ENCODE results near the gene SF3A1. TPM values are rescaled to one million over a fixed set of nuclear protein-coding genes. Genes with fewer than 3 reads are reported as not detected.
A peak's percentile ranks its signal among the peaks of the same experiment; 100 is the strongest.

Gene SF3A1
- total RNA-seq, 2 experiments from 2014 or later = 335 to 388 TPM

DNA sequence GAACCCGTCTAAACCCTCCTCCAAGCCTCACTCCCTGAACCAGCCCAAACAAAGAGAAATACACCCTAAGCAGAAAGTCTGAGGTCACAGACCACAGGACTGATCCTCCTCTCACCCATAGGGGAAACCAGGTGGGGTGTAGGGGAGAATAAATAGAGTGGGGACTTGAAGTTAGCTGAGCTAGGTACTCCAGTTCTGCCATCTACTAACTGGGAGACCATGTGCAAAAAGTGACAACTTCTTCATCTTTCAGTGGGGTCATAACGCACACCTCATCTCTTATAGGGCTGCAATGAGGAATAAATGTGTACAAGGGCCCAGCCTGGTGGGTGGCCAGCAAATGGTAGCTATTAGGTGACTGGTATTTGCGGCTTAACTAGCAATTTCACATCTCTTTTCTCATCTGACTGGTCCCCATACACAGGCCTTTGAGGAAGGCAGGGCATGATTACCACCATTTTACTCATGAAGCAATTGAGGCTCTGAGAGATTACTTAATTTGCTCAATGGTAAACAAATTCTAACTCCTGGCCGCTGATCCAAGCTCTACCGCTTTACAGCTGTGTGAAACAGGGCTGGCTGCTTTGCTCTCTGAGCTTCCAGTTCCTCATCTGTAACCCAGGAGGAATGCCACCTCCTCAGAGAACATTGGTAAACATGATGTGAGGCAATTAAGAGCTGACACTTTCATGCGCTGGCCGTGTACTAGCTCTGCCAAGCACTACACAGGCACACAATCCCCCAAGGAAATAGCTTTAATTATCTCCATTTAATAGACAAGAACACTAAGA, 46.5 kb downstream of the SF3A1 start:
- TF ChIP-seq, protein P1, sequence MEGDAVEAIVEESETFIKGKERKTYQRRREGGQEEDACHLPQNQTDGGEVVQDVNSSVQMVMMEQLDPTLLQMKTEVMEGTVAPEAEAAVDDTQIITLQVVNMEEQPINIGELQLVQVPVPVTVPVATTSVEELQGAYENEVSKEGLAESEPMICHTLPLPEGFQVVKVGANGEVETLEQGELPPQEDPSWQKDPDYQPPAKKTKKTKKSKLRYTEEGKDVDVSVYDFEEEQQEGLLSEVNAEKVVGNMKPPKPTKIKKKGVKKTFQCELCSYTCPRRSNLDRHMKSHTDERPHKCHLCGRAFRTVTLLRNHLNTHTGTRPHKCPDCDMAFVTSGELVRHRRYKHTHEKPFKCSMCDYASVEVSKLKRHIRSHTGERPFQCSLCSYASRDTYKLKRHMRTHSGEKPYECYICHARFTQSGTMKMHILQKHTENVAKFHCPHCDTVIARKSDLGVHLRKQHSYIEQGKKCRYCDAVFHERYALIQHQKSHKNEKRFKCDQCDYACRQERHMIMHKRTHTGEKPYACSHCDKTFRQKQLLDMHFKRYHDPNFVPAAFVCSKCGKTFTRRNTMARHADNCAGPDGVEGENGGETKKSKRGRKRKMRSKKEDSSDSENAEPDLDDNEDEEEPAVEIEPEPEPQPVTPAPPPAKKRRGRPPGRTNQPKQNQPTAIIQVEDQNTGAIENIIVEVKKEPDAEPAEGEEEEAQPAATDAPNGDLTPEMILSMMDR (IDR thresholded peaks at IDR 0.05) = no peak
- CTCF ChIA-PET = interaction anchor here (0.6 to 0.9 kb wide), 2 partner anchors 13 to 22 kb away, joined by 3 to 8 read pairs; no protein-coding TSS in a partner anchor
- intact Hi-C loops (cut with DNase I, micrococcal nuclease) = loop anchor here (2.0 to 5.0 kb wide), 2 partner anchors 15 to 127 kb away; no protein-coding TSS in a partner anchor
- peaks cover 95% of the 10 kb centered on the region for H3K4me1 ChIP-seq (ENCODE audit: insufficient read depth, low read length)
- H3K9me3 ChIP-seq (ENCODE audit: control insufficient read depth in 1 of 2, insufficient read depth in 1 of 2, low read length in 2 of 2) = no peaks in the 10 kb centered on the region
- H3K27ac Mint-ChIP-seq = peak overlapping the region; percentile 83
- H3K4me3 Mint-ChIP-seq = peak overlapping the region; percentile 76
- H3K4me3 ChIP-seq (ENCODE audit: low read length) = no peak overlapping the region
- H3K27ac ChIP-seq (ENCODE audit: low read depth in 1 of 2, low read length in 2 of 2) = peak overlapping the region; percentile 62 to 86
- peaks cover 18% of the 10 kb centered on the region for H3K36me3 Mint-ChIP-seq (ENCODE audit: low read depth)
- peaks cover 5% of the 10 kb centered on the region for H3K36me3 ChIP-seq (ENCODE audit: insufficient read depth, low read length)
- H3K4me1 Mint-ChIP-seq (ENCODE audit: low read depth) = peaks cover 94% of the 10 kb centered on the region
- no peaks in the 10 kb centered on the region for H3K27me3 ChIP-seq (ENCODE audit: control insufficient read depth in 1 of 2, insufficient read depth in 2 of 2, low read length in 2 of 2)
- H3K9me3 Mint-ChIP-seq = no peaks in the 10 kb centered on the region
- no peaks in the 10 kb centered on the region for H3K27me3 Mint-ChIP-seq
- POLR2A ChIA-PET = interaction anchor here (1.5 to 11.8 kb wide), 4 partner anchors 13 to 113 kb away, joined by 7 to 290 read pairs (median 138); partner anchors contain the start of genes CASTOR1, CCDC157, SF3A1 and TBC1D10A
- ATAC-seq (ENCODE audit: poor library complexity) (peak; percentile 50), DNase-seq (peak in 4 of 14 experiments; percentile 45 to 68 (median 65))

DNA sequence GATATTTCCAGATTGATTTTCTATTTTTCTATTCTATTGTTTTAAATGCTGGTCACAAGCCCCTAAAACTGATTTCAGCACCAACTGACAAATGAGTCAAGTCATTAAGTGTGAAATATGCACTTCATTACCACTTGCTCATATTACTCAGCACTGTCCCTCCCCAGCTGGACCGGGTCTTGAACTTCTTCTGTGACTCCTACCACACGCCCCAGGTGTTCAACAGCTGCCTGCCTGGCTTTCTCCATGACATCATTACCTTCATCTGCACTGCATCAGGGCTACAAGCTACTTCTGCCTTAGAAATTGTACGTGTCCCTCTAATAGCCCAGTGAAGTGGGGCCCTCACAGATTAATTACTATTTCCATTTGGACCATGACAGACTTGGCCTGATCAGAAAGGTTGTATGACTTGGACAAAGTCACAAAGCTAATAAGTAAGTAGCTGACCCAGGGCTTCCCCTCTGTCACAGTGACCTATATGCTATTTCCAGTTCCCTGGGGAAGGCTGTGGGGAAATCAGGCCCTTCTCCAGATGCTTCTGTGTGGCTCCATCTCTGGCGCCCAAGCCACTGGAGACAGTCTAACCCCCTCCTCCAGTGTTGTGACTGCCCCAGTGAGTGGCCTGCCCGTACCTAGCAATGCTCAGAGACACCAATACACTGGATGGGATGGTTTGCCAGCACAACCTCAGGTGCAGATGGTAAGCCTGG, 48.0 kb downstream of the SF3A1 start:
- Mint-ChIP-seq H3K9me3 (no peaks in the 10 kb centered on the region), H3K4me3 (peak overlapping the region; percentile 81), H3K4me1 (ENCODE audit: low read depth) (peaks cover 94% of the 10 kb centered on the region), H3K27me3 (no peaks in the 10 kb centered on the region), H3K36me3 (ENCODE audit: low read depth) (peaks cover 24% of the 10 kb centered on the region), H3K27ac (peak overlapping the region; percentile 83)
- H3K4me1 ChIP-seq (ENCODE audit: insufficient read depth, low read length) = peaks cover 95% of the 10 kb centered on the region
- peaks cover 8% of the 10 kb centered on the region for H3K36me3 ChIP-seq (ENCODE audit: insufficient read depth, low read length)
- ATAC-seq (ENCODE audit: poor library complexity) = no peak
- CTCF ChIA-PET = interaction anchor here (1.2 to 1.6 kb wide), 2 partner anchors 18 to 19 kb away, joined by 4 read pairs; partner anchors contain the start of genes CASTOR1 and TBC1D10A
- TF ChIP-seq, protein P1 (IDR thresholded peaks at IDR 0.05) = no peak
- POLR2A ChIA-PET = interaction anchor here (11.1 to 11.8 kb wide), 2 partner anchors 15 to 17 kb away, joined by 268 to 290 read pairs; partner anchors contain the start of genes CASTOR1 and TBC1D10A
- no peaks in the 10 kb centered on the region for H3K9me3 ChIP-seq (ENCODE audit: control insufficient read depth in 1 of 2, insufficient read depth in 1 of 2, low read length in 2 of 2)
- peak in 4 of 14 experiments; percentile 38 to 59 (median 46) for DNase-seq
- H3K4me3 ChIP-seq (ENCODE audit: low read length) = no peak overlapping the region
- intact Hi-C loops (cut with DNase I, micrococcal nuclease) = loop anchor here in 1 of 2 experiments (5.0 kb wide), 1 partner anchor 129 kb away; no protein-coding TSS in a partner anchor
- peak overlapping the region; percentile 62 to 86 for H3K27ac ChIP-seq (ENCODE audit: low read depth in 1 of 2, low read length in 2 of 2)
- H3K27me3 ChIP-seq (ENCODE audit: control insufficient read depth in 1 of 2, insufficient read depth in 2 of 2, low read length in 2 of 2) = no peaks in the 10 kb centered on the region

DNA sequence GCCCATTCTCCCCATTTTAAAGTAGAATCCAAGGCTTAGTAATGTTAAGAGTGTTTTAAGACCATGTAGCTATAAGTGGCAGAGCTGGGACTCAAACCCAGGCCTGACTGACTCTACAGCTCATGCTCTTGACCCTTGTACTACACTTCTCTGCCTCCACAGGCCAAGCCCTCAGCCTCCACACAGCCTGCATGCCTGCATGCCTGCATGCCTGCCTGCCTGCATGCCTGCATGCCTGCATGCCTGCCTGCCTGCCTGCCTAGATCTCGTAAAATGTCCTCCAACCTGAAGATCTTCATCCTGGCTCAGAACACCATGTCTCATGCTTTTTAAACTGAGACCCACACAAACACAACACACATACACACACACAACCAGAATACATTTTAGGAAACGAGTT, 48.6 kb downstream of the SF3A1 start:
- CTCF ChIA-PET = interaction anchor here (1.2 to 7.9 kb wide), 4 partner anchors 16 to 18 kb away, joined by 4 to 59 read pairs (median 4); partner anchors contain the start of genes CASTOR1 and TBC1D10A
- H3K4me3 ChIP-seq (ENCODE audit: low read length) = no peak overlapping the region
- Mint-ChIP-seq H3K27me3 (no peaks in the 10 kb centered on the region), H3K4me3 (peak overlapping the region; percentile 81), H3K9me3 (no peaks in the 10 kb centered on the region), H3K4me1 (ENCODE audit: low read depth) (peaks cover 97% of the 10 kb centered on the region), H3K27ac (peak overlapping the region; percentile 83), H3K36me3 (ENCODE audit: low read depth) (peaks cover 29% of the 10 kb centered on the region)
- H3K27ac ChIP-seq (ENCODE audit: low read depth in 1 of 2, low read length in 2 of 2) = peak overlapping the region; percentile 62 to 86
- H3K27me3 ChIP-seq (ENCODE audit: control insufficient read depth in 1 of 2, insufficient read depth in 2 of 2, low read length in 2 of 2) = no peaks in the 10 kb centered on the region
- peaks cover 13% of the 10 kb centered on the region for H3K36me3 ChIP-seq (ENCODE audit: insufficient read depth, low read length)
- no peaks in the 10 kb centered on the region for H3K9me3 ChIP-seq (ENCODE audit: control insufficient read depth in 1 of 2, insufficient read depth in 1 of 2, low read length in 2 of 2)
- POLR2A ChIA-PET = interaction anchor here (4.2 to 11.8 kb wide), 3 partner anchors 16 to 48 kb away, joined by 47 to 290 read pairs (median 268); partner anchors contain the start of genes CASTOR1, CCDC157, SF3A1 and TBC1D10A
- DNase-seq = no peak
- H3K4me1 ChIP-seq (ENCODE audit: insufficient read depth, low read length) = peaks cover 97% of the 10 kb centered on the region
- intact Hi-C loops (cut with DNase I, micrococcal nuclease) = loop anchor here in 1 of 2 experiments (5.0 kb wide), 1 partner anchor 129 kb away; no protein-coding TSS in a partner anchor
- TF ChIP-seq, protein P1 (IDR thresholded peaks at IDR 0.05) = no peak
- ATAC-seq (ENCODE audit: poor library complexity) = no peak
